ENCODE measurements around the gene ABCD3. TPM values are rescaled to one million over a fixed set of nuclear protein-coding genes. Genes with fewer than 3 reads are reported as not detected.

The ABCD3 gene
- total RNA-seq, 1 experiment from 2014 or later: 26.5 TPM

DNA sequence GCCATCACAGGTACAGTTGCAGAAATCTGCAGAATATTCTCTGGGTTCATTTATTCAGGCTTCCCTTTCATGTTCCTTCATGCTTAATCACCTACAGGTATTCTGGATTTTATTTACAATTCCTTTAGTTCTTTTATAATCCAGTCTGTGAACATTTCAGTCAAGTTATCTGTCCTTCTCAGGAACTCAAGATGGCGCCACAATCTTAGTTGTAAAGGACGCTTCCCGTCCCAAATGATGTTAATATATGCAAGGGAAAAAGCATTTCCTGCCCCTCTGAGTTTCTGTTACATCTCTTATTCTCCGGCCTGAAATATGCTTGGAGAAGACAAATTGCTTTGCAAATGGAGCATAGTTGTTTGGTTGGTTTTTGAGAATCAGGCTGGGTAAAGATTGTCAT lies 104.1 kb downstream of the ABCD3 start:
- intact Hi-C loops (cut with micrococcal nuclease): loop anchor here (1.0 kb wide), 2 partner anchors 280 to 521 kb away; no protein-coding TSS in a partner anchor
- Mint-ChIP-seq H3K9me3 (ENCODE audit: unreplicated experiment) (no peaks in the 10 kb centered on the region), H3K27me3 (ENCODE audit: insufficient read depth, unreplicated experiment) (no peaks in the 10 kb centered on the region), H3K36me3 (ENCODE audit: insufficient read depth, unreplicated experiment) (peaks cover 12% of the 10 kb centered on the region), H3K4me1 (ENCODE audit: insufficient read depth, unreplicated experiment) (peaks cover 6% of the 10 kb centered on the region), H3K27ac (ENCODE audit: low read depth, unreplicated experiment) (no peak overlapping the region), H3K4me3 (ENCODE audit: unreplicated experiment) (no peak overlapping the region)
- peak; percentile 65 for DNase-seq (ENCODE audit: unreplicated experiment)
- CTCF ChIA-PET: interaction anchor here (0.6 to 28.3 kb wide), 8 partner anchors 8 to 525 kb away, joined by 3 to 457 read pairs (median 4); no protein-coding TSS in a partner anchor
- POLR2A ChIA-PET: interaction anchor here (0.9 to 1.1 kb wide), 3 partner anchors 8 to 284 kb away, joined by 3 read pairs; no protein-coding TSS in a partner anchor
- TF ChIP-seq CTCF (IDR thresholded peaks at IDR 0.05; ENCODE audit: unreplicated experiment): peak; percentile 32
- no TSS peak for BruUV-seq (replicated peaks)

DNA sequence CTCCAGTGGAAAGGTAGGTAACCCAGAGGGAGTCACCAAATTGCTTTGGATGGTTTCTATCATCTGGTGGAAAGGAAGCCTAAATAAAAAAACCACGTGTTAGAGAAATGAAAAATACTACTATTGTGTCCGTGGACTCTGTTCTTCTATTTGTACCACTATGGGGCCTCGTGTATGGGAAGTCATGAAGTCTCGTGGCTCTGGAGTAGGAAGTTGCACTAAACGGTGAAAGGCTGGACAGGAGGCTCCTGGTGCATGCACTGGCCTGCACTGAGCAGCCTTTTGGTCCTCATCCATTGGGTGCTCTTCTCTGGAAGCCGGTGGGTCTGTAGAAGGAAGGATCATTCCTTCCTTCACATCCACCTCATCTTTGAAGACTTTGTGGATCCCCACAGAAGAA lies 106.3 kb downstream of the ABCD3 start:
- no peaks in the 10 kb centered on the region for H3K27me3 Mint-ChIP-seq (ENCODE audit: insufficient read depth, unreplicated experiment)
- peaks cover 12% of the 10 kb centered on the region for H3K4me1 Mint-ChIP-seq (ENCODE audit: insufficient read depth, unreplicated experiment)
- peaks cover 18% of the 10 kb centered on the region for H3K36me3 Mint-ChIP-seq (ENCODE audit: insufficient read depth, unreplicated experiment)
- ChIA-PET POLR2A (no interaction called here), CTCF (interaction anchor here (1.2 to 28.3 kb wide), 2 partner anchors 10 to 279 kb away, joined by 5 to 457 read pairs; no protein-coding TSS in a partner anchor)
- no peak for TF ChIP-seq CTCF (IDR thresholded peaks at IDR 0.05; ENCODE audit: unreplicated experiment)
- no peak for DNase-seq (ENCODE audit: unreplicated experiment)
- H3K9me3 Mint-ChIP-seq (ENCODE audit: unreplicated experiment): no peaks in the 10 kb centered on the region
- intact Hi-C loops (cut with micrococcal nuclease): no loop called here
- no peak overlapping the region for H3K27ac Mint-ChIP-seq (ENCODE audit: low read depth, unreplicated experiment)
- BruUV-seq (replicated peaks): no TSS peak
- no peak overlapping the region for H3K4me3 Mint-ChIP-seq (ENCODE audit: unreplicated experiment)

- DNase-seq (ENCODE audit: unreplicated experiment): no peak
- ChIA-PET POLR2A (interaction anchor here (0.6 to 5.4 kb wide), 8 partner anchors 13 to 515 kb away, joined by 3 to 30 read pairs (median 4); no protein-coding TSS in a partner anchor), CTCF (interaction anchor here (0.8 to 28.3 kb wide), 9 partner anchors 10 to 328 kb away, joined by 3 to 457 read pairs (median 5); no protein-coding TSS in a partner anchor)
- Mint-ChIP-seq H3K4me3 (ENCODE audit: unreplicated experiment) (no peak overlapping the region), H3K36me3 (ENCODE audit: insufficient read depth, unreplicated experiment) (peaks cover 37% of the 10 kb centered on the region), H3K27me3 (ENCODE audit: insufficient read depth, unreplicated experiment) (no peaks in the 10 kb centered on the region), H3K27ac (ENCODE audit: low read depth, unreplicated experiment) (no peak overlapping the region), H3K4me1 (ENCODE audit: insufficient read depth, unreplicated experiment) (peaks cover 18% of the 10 kb centered on the region), H3K9me3 (ENCODE audit: unreplicated experiment) (no peaks in the 10 kb centered on the region)
- TF ChIP-seq CTCF (IDR thresholded peaks at IDR 0.05; ENCODE audit: unreplicated experiment): no peak
- no TSS peak for BruUV-seq (replicated peaks)
- intact Hi-C loops (cut with micrococcal nuclease): no loop called here
These were observed 108.2 kb downstream of the ABCD3 start for GRCh38 chr1:94526152-94526980.

DNA sequence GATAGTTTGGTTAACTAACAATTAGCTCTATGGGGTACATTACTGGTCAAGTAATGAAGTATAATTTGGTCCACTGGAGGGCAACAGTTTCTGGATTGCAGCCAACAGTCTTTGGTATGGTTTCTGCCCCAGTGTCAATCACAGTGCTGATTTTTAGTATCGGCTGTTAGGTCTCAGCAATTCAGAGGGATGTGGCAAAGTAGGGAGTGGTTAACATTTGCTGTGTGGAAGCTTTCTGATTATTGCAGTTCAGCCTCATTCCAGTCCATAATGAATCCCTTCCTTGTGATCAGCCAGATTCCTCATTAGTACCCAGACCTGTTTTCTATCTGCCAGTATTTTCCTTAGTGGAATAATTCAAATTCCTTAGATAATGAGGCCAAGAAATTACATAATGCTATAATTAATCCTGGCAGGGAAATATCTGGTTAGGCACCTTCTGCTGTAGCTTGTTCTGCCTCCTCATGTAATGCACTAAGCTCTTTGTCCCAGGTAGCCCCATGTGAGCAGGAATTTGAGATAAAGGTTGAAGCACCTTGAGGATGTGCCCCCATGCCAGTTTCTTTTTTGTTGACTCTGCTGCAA lies 109.3 kb downstream of the ABCD3 start:
- TF ChIP-seq CTCF (IDR thresholded peaks at IDR 0.05; ENCODE audit: unreplicated experiment): no peak
- intact Hi-C loops (cut with micrococcal nuclease): no loop called here
- BruUV-seq (replicated peaks): no TSS peak
- H3K27ac Mint-ChIP-seq (ENCODE audit: low read depth, unreplicated experiment): no peak overlapping the region
- DNase-seq (ENCODE audit: unreplicated experiment): peak; percentile 64
- no peak overlapping the region for H3K4me3 Mint-ChIP-seq (ENCODE audit: unreplicated experiment)
- H3K9me3 Mint-ChIP-seq (ENCODE audit: unreplicated experiment): no peaks in the 10 kb centered on the region
- ChIA-PET CTCF (interaction anchor here (0.5 to 28.3 kb wide), 9 partner anchors 12 to 310 kb away, joined by 3 to 457 read pairs (median 4); no protein-coding TSS in a partner anchor), POLR2A (interaction anchor here (0.6 to 5.4 kb wide), 11 partner anchors 12 to 514 kb away, joined by 3 to 30 read pairs (median 4); no protein-coding TSS in a partner anchor)
- no peaks in the 10 kb centered on the region for H3K27me3 Mint-ChIP-seq (ENCODE audit: insufficient read depth, unreplicated experiment)
- peaks cover 25% of the 10 kb centered on the region for H3K4me1 Mint-ChIP-seq (ENCODE audit: insufficient read depth, unreplicated experiment)
- H3K36me3 Mint-ChIP-seq (ENCODE audit: insufficient read depth, unreplicated experiment): peaks cover 42% of the 10 kb centered on the region
